Choroid plexus epithelial cell (primary cell): Measurements from ENCODE around the gene SUSD3.

Source experiments
- DNase-seq: peaks from one replicate; pipeline ENCODE4 v3.0.0-alpha.2; 2010; ENCODE audit warnings: low read depth
- H3K4me3 ChIP-seq: 2 replicates; pipeline ENCODE4 v1.5.1; 2011; ENCODE audit warnings: low read depth, mild to moderate bottlenecking, control low read depth, low read length, moderate library complexity
- TF ChIP-seq, protein P1 (sequence below): conservative IDR thresholded peaks from 2 replicates; pipeline ENCODE4 v1.5.1; 2011; ENCODE audit warnings: low read depth, mild to moderate bottlenecking, control low read depth, inconsistent platforms, low read length, moderate library complexity

SUSD3 gene

DNA sequence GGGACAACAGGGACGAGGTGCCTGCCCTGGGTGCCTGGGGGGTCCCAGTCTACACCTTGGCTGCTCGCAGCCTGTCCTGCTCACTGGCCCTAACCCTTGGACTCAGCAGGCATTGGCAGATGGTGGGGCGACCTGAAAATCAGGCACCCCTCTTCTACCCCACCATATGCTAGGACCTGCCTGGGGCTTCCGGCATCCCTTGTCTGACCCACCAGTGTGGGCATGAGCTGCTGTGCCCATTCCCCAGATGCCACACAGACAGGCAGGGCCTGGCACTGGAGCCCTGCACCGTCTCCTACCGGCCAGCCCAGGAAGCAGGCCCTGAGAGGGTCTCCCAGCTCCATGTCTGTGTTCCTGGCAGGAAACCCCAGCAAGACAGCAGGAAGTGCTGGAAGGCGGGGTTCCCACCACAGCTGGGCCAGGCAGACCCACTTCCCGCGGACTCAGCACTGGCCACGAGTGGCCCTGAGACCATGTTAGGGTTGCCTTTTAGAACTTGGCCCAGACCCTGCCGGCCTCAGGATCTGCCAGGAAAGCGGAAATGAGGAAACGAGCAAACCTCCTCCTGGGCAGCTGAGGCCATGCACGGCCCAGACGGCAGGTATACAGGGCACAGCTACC lies 72.5 kb downstream of the SUSD3 start:
- no peak for DNase-seq
- no peak overlapping the region for H3K4me3 ChIP-seq
- TF ChIP-seq, protein P1, sequence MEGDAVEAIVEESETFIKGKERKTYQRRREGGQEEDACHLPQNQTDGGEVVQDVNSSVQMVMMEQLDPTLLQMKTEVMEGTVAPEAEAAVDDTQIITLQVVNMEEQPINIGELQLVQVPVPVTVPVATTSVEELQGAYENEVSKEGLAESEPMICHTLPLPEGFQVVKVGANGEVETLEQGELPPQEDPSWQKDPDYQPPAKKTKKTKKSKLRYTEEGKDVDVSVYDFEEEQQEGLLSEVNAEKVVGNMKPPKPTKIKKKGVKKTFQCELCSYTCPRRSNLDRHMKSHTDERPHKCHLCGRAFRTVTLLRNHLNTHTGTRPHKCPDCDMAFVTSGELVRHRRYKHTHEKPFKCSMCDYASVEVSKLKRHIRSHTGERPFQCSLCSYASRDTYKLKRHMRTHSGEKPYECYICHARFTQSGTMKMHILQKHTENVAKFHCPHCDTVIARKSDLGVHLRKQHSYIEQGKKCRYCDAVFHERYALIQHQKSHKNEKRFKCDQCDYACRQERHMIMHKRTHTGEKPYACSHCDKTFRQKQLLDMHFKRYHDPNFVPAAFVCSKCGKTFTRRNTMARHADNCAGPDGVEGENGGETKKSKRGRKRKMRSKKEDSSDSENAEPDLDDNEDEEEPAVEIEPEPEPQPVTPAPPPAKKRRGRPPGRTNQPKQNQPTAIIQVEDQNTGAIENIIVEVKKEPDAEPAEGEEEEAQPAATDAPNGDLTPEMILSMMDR, result peak; percentile 8

DNA sequence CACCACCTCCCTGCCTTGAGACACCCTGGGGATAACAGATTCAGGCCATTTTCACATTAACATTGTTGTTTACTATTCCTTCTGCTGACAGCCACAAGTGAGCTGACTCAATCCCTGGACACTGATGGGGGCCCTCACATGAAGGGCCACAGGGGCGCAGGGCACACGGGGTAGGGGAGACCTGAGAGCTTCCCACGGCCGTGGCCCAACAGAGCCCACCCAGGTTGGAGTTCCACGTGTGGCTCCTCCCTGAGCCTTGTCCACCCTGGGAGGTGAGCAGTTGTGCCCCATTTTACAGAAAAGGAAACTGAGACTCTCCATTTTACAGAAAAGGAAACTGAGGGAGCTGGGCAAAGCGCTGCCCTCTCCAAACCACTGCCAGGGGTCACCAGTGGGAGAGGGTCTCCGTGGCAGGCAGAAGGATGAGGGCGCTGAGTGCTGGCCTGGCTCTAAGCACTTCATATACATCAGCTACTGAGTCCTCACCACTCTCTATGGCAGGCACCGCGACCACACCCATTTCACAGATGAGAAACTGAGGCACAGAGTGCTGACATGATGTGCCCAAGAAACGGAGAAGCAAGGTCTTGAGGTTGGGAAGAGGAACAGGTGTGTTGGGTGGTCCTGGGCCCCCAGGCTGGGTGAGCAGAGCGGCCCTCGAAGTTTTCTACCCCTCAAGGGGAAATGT lies 73.2 kb downstream of the SUSD3 start:
- no peak for DNase-seq
- H3K4me3 ChIP-seq, result no peak overlapping the region
- TF ChIP-seq, protein P1, result no peak

DNA sequence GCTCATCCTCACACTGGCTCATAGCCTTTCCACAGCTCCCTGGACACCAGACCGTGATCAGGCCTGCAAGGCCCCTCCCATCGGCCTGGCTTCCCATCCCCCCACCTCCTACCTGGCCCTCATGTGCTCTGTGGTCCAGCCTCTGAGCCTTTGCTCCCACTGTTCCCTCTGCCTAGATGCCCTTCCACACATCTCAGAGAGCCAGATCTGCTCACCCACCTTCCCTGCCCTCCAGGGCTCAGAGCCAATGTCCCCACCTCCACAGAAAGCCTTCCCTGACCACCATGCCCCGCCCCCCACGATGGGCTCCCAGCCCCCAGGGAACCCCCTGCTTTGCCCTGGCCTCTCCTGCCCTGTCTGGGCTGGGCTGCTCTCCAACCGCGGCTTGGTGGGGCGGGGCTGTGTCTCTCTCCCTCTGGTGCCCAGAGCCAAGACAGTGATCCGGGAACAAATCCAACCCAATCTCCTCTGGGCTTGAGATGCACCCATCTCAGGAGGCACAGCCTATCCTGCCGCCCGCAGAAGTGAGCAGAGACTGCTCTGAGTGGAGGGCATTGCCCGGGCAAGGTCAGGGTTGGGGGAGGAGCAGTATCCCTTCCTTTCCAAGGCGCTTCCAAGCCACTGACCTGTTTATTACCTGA lies 73.9 kb downstream of the SUSD3 start:
- peak overlapping the region; percentile 80 for H3K4me3 ChIP-seq
- peak; percentile 51 for DNase-seq

DNA sequence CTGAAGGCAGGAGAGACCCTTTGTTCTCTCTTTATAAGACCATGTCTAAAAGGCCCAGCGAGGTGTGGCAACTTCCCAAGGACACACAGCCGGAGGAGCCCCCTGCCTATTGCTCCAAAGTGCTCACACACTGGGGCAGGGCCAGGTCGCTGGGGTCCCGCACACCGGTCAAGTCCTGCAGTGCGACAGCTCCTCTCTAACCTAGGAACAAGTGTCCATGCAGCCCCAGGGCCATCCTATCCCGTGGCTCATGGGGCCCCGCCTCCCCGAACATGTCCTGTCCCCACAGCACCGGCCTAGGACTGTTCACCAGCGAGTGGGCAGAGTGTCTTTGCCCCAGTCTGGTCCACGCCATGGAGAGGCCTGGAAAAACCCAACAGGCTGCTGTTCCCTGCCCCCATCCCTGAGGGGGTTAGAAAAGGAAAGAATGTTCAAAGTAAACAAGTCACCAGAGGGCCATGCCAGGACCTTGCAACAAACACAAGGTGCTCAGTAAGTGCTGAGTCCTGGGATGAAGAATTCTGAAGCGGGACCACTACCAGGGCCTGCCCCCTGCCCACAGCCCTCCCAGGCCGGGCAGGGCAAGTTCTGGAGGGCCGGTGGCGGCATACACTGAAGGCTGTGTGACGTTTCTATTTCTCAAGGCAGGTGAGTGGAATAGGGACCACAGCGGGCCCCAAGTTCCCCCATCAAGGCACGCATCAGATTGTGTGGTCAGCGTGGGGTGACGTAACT lies 74.6 kb downstream of the SUSD3 start:
- peak overlapping the region; percentile 80 for H3K4me3 ChIP-seq
- peak; percentile 45 for DNase-seq
- TF ChIP-seq, protein P1, result no peak

More for the DNA sequence above, 73.9 kb downstream of the SUSD3 start:
- TF ChIP-seq, protein P1, result no peak

DNA sequence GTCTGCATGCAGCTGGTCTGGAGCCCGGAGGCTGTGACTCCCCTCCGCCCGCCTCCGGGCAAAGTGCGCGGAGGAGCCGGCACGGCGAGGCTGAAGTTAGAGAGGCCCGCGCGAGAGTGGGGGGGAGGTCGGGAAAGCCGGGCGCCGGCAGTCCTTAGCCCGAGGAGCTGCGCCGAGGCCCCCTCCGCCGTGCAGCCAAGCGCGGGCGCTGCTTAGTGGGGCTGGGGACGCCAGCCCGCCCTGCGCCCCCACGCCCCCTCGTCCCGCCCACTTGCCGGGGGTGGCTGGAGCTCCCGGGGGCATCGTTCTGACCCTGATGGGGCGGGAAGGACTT lies 75.1 kb downstream of the SUSD3 start:
- DNase-seq, result peak; percentile 87
- TF ChIP-seq, protein P1, result no peak
- peak overlapping the region; percentile 80 for H3K4me3 ChIP-seq

DNA sequence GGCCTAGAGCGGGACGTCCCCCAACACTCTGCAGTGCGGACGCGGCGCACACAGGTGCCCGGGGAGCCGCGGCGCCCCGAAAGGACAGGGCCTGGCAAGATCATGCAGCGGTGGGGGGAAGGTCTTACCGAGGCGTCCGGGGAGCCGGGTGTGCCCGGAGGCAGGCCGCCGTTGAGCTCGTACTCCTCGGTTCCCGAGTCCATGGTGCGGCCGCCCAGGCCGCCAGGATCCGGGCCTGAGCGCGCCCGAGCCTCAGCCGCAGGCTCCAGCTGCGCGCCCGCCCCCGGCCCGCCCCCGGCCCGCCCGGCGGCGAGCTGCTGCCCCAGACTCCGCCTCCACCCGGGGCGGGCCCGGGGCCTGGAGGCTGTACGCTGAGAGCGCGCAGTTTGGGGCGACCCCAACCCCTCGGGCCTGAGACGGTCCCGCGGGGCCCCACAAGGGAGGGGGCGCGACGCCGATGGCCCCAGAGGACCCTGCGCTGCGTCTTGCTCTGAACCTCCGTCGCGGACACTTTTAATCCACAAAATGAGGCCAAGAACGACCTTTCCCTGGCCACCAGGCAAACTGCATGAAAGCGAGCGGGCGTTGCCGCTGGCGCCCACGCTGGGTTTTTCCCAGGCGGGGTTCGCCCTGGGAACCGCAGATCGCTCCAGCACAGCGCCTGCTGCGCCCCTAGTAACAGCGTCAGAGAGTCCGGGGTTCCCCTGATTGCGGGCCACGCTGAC lies 75.7 kb downstream of the SUSD3 start, which contains the start of gene NINJ1:
TSS of gene NINJ1 (minus strand) at position 237 of the 725 bp plus-strand sequence. CDS start at position 203, 34 bp downstream.
- DNase-seq, result peak; percentile 86
- TF ChIP-seq, protein P1, result peak; percentile 10
- peak within 1 kb of the TSS; percentile 80 for H3K4me3 ChIP-seq
